ENCODE data around the gene RMND5B.

- TF ChIP-seq, protein P1, sequence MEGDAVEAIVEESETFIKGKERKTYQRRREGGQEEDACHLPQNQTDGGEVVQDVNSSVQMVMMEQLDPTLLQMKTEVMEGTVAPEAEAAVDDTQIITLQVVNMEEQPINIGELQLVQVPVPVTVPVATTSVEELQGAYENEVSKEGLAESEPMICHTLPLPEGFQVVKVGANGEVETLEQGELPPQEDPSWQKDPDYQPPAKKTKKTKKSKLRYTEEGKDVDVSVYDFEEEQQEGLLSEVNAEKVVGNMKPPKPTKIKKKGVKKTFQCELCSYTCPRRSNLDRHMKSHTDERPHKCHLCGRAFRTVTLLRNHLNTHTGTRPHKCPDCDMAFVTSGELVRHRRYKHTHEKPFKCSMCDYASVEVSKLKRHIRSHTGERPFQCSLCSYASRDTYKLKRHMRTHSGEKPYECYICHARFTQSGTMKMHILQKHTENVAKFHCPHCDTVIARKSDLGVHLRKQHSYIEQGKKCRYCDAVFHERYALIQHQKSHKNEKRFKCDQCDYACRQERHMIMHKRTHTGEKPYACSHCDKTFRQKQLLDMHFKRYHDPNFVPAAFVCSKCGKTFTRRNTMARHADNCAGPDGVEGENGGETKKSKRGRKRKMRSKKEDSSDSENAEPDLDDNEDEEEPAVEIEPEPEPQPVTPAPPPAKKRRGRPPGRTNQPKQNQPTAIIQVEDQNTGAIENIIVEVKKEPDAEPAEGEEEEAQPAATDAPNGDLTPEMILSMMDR (IDR thresholded peaks at IDR 0.05): no peak
- TF ChIP-seq EZH2 (IDR thresholded peaks at IDR 0.05; ENCODE audit: borderline replicate concordance, insufficient read depth, low read depth, low read length, poor library complexity, severe bottlenecking): no peak
These were observed 9.2 kb upstream of the RMND5B start for GRCh38 chr5:178121391-178122276.
